ENCODE measurements around the gene PARD6G.

Gene PARD6G

GRCh38 chr18:80188643-80189530, 58.4 kb downstream of the PARD6G start:
- DNase-seq: no peak

GRCh38 chr18:80187956-80188642, 59.2 kb downstream of the PARD6G start:
- DNase-seq: no peak

GRCh38 chr18:80185545-80185944, 61.8 kb downstream of the PARD6G start:
- DNase-seq: no peak

GRCh38 chr18:80184243-80184772, 63.0 kb downstream of the PARD6G start:
- DNase-seq: no peak

GRCh38 chr18:80183273-80184050, 63.9 kb downstream of the PARD6G start:
- no peak for DNase-seq

GRCh38 chr18:80182855-80183254, 64.5 kb downstream of the PARD6G start:
- DNase-seq: no peak

GRCh38 chr18:80181642-80182461, 65.5 kb downstream of the PARD6G start:
- no peak for DNase-seq

- no peak for DNase-seq
These were observed 66.3 kb downstream of the PARD6G start for GRCh38 chr18:80180778-80181564.

- DNase-seq: no peak
These were observed 67.3 kb downstream of the PARD6G start for GRCh38 chr18:80179857-80180558.

- DNase-seq: no peak
These were observed 68.1 kb downstream of the PARD6G start for GRCh38 chr18:80178935-80179818.

GRCh38 chr18:80177128-80177527, 70.2 kb downstream of the PARD6G start:
- DNase-seq: no peak

- peak; percentile 30 for DNase-seq
These were observed 70.8 kb downstream of the PARD6G start for GRCh38 chr18:80176334-80177073.

GRCh38 chr18:80175451-80176204, 71.7 kb downstream of the PARD6G start:
- DNase-seq: no peak

- DNase-seq: no peak
These were observed 74.3 kb downstream of the PARD6G start for GRCh38 chr18:80173060-80173459.

GRCh38 chr18:80172056-80172455, 75.3 kb downstream of the PARD6G start:
- no peak for DNase-seq

- DNase-seq: no peak
These were observed 76.1 kb downstream of the PARD6G start for GRCh38 chr18:80171054-80171872.

GRCh38 chr18:80170395-80171053, 76.8 kb downstream of the PARD6G start:
- no peak for DNase-seq

All from NCI-H1417 treated with DMSO at 0.1 percent for 48 hours (cell line).